Fibroblast of pulmonary artery (primary cell): ENCODE data around the gene NEDD8.

Experiments used
- DNase-seq: peaks from one replicate; pipeline ENCODE4 v3.0.0-alpha.2; 2010; ENCODE audit warnings: low read depth
- H3K4me3 ChIP-seq: replicated peaks from 2 replicates; pipeline ENCODE4 v1.5.1; 2011; ENCODE audit warnings: low read depth, mild to moderate bottlenecking, control low read depth, low read length, moderate library complexity
- TF ChIP-seq, protein P1 (sequence below): IDR thresholded peaks from 2 replicates; pipeline ENCODE4 v1.5.1; 2011; ENCODE audit warnings: mild to moderate bottlenecking, control low read depth, low read length, inconsistent platforms; ENCODE audit errors: missing control alignments

The NEDD8 gene

DNA sequence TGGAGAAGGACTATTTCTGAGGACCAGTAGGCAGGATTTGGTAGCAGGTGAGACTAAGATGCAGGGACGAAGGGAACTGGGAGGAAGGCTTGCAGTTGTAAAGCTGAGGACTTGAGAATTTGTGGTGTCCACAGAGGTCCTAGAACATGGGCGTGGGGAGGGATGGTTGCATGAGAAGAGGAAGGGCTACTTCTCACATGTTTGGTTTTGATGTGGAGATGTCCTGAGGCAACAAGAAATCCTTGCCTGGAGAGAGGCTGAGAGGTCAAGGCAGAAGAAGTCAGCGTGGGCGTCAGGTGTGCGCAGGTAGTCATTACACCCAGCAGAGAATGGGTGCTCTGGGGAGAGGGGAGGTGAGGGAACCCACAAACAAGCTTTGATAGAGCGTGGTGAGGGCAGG is 44.9 kb upstream of the NEDD8 start:
- H3K4me3 ChIP-seq = no peak overlapping the region
- TF ChIP-seq, protein P1, sequence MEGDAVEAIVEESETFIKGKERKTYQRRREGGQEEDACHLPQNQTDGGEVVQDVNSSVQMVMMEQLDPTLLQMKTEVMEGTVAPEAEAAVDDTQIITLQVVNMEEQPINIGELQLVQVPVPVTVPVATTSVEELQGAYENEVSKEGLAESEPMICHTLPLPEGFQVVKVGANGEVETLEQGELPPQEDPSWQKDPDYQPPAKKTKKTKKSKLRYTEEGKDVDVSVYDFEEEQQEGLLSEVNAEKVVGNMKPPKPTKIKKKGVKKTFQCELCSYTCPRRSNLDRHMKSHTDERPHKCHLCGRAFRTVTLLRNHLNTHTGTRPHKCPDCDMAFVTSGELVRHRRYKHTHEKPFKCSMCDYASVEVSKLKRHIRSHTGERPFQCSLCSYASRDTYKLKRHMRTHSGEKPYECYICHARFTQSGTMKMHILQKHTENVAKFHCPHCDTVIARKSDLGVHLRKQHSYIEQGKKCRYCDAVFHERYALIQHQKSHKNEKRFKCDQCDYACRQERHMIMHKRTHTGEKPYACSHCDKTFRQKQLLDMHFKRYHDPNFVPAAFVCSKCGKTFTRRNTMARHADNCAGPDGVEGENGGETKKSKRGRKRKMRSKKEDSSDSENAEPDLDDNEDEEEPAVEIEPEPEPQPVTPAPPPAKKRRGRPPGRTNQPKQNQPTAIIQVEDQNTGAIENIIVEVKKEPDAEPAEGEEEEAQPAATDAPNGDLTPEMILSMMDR = no peak
- DNase-seq = no peak

DNA sequence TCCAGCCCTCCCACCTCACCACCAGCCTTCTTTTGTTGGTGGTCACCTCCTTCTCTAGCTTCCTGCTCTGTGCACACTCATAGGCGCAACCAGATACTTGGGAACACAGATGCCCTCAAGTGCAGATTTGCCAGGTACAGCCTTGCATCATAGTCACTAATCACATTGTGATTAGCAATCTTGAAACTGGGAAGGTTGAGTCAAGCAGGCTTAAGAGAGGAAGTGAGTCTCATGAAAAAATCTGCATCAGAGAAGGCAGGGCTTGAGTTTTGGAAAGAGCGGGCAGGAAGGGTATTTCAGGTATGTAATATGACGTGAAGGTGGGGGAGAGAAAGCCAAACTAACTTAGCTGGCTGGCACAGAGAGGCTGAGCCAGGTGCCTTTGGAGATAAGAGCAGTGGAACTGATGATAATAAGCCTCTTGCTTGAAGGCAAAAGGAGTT is 42.0 kb upstream of the NEDD8 start:
- TF ChIP-seq, protein P1 = no peak
- H3K4me3 ChIP-seq = no peak overlapping the region
- DNase-seq = no peak

DNA sequence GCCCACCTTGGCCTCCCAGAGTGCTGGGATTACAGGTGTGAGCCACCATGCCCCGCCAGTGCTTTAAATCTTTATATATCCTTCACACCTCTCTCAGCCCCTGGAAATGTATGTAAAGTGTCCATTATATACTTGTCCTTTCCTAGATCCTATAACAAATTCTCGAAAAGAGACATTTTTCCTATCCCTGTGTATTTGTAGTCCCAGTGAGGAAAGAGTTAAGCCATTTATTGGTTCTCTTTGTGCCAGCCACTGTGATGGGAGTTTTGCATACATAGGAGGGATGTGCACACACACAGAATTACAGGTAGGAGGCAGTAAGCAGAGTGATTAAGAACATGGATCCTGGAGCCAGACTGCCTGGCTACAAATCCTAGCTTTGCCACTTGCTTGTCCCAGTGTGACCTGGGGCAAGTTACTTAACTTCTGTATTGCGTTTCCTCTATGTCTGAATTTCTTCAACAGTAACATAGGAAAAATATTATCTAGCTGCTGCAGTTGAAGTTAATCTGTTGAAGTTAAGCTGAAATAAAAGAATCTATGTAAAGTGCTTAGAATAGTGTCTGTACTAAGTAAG is 41.3 kb upstream of the NEDD8 start:
- DNase-seq = no peak
- TF ChIP-seq, protein P1 = peak; percentile 17
- no peak overlapping the region for H3K4me3 ChIP-seq

DNA sequence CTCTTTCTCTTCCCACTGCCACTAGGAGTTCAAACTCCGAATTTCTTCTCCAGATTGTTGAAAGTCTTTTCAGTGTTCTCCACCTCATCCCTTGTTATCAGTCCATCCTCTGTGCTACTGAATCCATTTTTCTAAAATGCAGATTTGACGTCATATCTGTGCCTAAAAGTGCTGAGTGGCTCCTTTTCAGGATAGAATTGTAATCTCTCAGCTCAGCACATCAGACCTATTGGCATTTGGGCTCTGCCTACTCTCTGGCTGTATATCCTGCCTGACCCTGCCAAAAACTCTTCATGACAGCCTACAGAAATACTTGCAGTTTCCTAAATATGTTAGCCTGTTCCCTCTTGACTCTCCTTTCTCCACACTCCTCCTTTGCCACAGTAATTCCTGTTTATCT is 40.3 kb upstream of the NEDD8 start:
- TF ChIP-seq, protein P1 = no peak
- DNase-seq = no peak
- H3K4me3 ChIP-seq = no peak overlapping the region

DNA sequence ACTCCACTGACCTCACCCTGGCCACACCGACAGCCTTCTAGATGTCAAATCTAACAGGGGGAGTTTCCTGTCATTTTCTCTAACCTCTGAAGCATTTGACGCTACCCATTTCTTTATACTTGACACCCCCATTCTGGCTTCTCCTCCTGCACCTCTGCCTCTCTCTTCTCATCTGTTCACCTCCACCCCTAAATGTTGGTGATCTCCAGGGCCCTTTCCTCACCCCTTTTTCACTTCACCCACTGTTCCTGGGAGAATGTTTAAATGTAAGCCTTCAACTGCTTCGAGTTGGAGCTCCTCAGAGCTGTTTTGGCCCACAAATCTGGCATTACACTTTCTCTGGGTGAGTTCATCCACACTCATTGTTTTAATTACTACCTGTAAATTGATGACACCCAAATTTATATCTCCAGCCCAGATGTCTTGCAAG is 39.7 kb upstream of the NEDD8 start:
- H3K4me3 ChIP-seq = peak overlapping the region; percentile 78
- TF ChIP-seq, protein P1 = no peak

DNA sequence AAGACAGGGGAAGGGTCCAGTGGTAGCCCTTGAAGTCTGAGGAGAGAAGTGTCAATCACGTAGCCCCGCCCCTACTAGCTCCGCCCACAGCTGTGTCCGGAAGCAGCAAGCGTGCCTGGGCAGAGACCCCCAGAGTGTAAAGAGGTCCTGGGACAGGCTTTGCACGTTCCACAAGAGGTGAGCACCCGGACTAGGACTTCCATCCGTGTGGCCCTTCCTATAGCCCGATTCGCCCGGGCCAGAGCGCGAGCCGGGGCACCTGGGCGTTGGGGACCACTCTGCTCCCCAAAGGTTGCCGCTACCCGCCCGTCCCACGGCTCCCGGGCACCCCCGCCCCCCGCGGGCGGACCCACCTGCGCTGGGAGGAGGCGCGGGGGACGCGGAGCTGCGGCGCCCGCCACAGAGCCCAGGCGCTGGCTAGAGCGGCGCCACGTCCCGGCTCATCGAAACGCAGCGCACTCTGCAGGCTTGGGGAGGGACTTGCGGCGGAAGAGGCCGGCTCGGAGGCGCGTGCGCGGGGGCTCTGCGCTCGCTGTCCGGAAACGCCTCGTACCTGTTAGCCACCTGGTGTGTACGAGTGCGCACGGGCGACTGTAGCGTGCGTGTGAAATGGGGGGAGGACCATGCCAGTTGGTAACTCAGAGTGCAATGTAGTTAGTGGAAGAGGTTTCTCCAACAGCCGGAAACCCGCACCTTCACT is 39.1 kb upstream of the NEDD8 start, which contains the start of gene RABGGTA:
RABGGTA (minus strand) TSS at position 464 of the 700 bp plus-strand sequence. CDS start 482 bp downstream, outside the sequence.
- peak; percentile 92 for DNase-seq
- TF ChIP-seq, protein P1 = peak; percentile 59
- peak within 1 kb of the TSS; percentile 78 for H3K4me3 ChIP-seq

More for the DNA sequence above, 39.7 kb upstream of the NEDD8 start:
- no peak for DNase-seq
